PC-3 (cell line): ENCODE data around the gene COQ8A.

Experiments
- CTCF ChIP-seq: fragments of 300-600 bp; sonication (generic); conservative IDR thresholded peaks from 2 replicates; pipeline ENCODE4 v1.5.1; 2017; ENCODE audit warnings: antibody characterized with exemption, low read depth, mild to moderate bottlenecking, low read length
- EZH2phosphoT487 ChIP-seq: fragments of 300-600 bp; sonication (generic); IDR thresholded peaks from 2 replicates; pipeline ENCODE4 v1.6.1; 2018; ENCODE audit warnings: mild to moderate bottlenecking, antibody characterized with exemption, low read length, borderline replicate concordance

- TF ChIP-seq CTCF, result no peak
- TF ChIP-seq EZH2phosphoT487, result no peak
Observed at GRCh38 chr1:226951286-226952117, 11.4 kb downstream of the COQ8A start.
